GM19193 (cell line): ENCODE measurements around the gene SMIM3.

Experiments used
- POLR2A ChIP-seq: IDR thresholded peaks from 4 replicates; pipeline ENCODE4 v1.6.1; 2011; ENCODE audit not compliant: insufficient read depth, insufficient read length; ENCODE audit errors: extremely low read depth

Gene SMIM3

GRCh38 chr5:150763023-150763769 lies 15.4 kb upstream of the SMIM3 start:
- TF ChIP-seq POLR2A, result no peak

GRCh38 chr5:150764530-150764929 lies 14.0 kb upstream of the SMIM3 start:
- TF ChIP-seq POLR2A, result no peak

- no peak for TF ChIP-seq POLR2A
These were observed 13.4 kb upstream of the SMIM3 start for GRCh38 chr5:150765011-150765798.

- TF ChIP-seq POLR2A, result no peak
These were observed 12.8 kb upstream of the SMIM3 start for GRCh38 chr5:150765799-150766169.

GRCh38 chr5:150766251-150766650 lies 12.3 kb upstream of the SMIM3 start:
- TF ChIP-seq POLR2A, result no peak

- TF ChIP-seq POLR2A, result no peak
These were observed 7.3 kb upstream of the SMIM3 start for GRCh38 chr5:150771034-150771795.

- no peak for TF ChIP-seq POLR2A
These were observed 4.4 kb upstream of the SMIM3 start for GRCh38 chr5:150774145-150774544.

GRCh38 chr5:150777685-150778084 lies 872 bp upstream of the SMIM3 start:
- no peak for TF ChIP-seq POLR2A

GRCh38 chr5:150778088-150778516 lies 455 bp upstream of the SMIM3 start:
- no peak for TF ChIP-seq POLR2A

GRCh38 chr5:150779397-150780186 lies 1.0 kb downstream of the SMIM3 start:
- TF ChIP-seq POLR2A, result no peak

- no peak for TF ChIP-seq POLR2A
These were observed 1.7 kb downstream of the SMIM3 start for GRCh38 chr5:150780187-150780692.

- no peak for TF ChIP-seq POLR2A
These were observed 2.3 kb downstream of the SMIM3 start for GRCh38 chr5:150780816-150781221.

- no peak for TF ChIP-seq POLR2A
These were observed 3.4 kb downstream of the SMIM3 start for GRCh38 chr5:150781706-150782614.

GRCh38 chr5:150782850-150783249 lies 4.3 kb downstream of the SMIM3 start:
- no peak for TF ChIP-seq POLR2A

- TF ChIP-seq POLR2A, result peak; percentile 30
These were observed 4.9 kb downstream of the SMIM3 start for GRCh38 chr5:150783422-150783928.
